HG02678 (cell line): Measurements from ENCODE around the gene TTC19.

Experiments used
- ATAC-seq: cut with Tn5 transposase; IDR thresholded peaks from one replicate; pipeline ENCODE4 v1.9.1; 2021; ENCODE audit warnings: mild to moderate bottlenecking, moderate library complexity; ENCODE audit not compliant: unreplicated experiment

The TTC19 gene

DNA sequence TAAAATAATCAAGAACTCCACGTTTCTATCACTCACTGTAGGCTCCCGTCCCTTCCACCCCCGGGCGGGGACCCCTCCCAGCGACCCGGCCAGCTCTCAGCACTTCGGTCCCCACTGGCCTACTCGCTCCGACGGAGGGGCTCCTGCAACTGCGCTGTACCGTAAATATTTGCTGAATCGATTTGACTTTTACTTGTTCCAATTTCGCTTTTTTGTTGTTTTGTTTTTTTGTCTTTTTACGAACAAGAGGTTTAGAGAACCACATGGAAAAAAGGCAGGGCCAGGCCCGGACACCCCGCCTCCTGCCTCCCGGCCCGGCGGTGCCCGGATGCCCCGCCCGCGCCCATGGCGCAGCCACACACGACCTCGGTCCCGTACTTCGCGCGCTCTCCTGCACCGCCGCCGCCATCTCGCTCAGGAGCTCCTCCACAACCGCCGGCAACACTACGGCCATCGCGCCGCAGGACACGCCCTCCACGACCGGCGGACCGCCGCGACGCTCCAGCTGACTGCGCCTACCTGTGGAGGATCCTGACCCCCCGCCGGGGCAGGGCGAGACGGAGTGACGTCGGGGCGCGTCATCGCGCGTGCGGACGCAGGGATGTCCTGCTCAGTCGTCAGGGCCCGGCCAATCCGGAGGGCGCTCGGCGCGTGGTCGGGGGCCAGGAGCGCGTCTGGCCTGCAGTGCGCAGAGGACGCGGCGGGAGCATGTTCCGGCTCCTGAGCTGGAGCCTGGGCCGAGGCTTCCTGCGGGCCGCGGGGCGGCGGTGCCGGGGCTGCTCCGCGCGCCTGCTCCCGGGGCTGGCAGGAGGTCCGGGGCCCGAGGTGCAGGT is at the start of gene TTC19, which contains the start of gene ZSWIM7:
TSS of gene TTC19 (plus strand) at position 684 of the 833 bp plus-strand sequence. CDS start at position 709, 25 bp downstream.
TSS of gene ZSWIM7 (minus strand) at position 564 of the 833 bp plus-strand sequence. CDS start at position 454, 110 bp downstream.
- peak; percentile 96 for ATAC-seq

DNA sequence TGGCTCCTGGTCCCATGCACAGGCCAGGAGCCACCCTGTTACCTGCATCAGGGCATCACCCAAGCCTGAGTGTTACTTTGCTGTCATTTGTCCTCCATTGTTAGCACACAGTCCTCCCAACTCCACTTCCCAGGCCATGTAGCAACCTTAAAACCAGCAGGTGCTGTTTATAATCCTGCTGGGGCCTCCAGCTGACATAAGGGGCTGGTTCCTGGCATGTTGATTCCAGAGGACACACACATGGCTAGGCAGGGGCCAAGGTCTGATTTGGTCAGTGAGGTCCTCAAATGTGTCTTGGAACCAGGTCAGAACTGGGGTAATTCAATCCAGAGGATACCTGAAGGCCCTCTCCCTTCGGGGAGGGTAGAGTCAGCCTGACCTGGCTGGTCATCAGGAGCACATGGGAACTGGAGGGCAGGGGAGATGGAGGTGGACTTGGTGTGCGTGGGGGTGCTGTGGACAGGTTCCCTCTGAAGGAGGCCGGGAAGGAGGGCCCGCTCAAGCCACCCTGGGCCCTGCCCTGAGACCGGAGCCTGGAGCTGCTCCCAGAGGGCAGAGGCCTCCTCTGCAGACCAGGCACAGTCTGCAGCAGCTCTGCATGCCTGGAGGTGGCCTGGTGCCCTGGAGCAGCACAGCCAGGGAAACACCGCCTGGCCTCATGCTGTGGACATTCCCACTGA is 48.1 kb upstream of the TTC19 start:
- ATAC-seq: no peak

DNA sequence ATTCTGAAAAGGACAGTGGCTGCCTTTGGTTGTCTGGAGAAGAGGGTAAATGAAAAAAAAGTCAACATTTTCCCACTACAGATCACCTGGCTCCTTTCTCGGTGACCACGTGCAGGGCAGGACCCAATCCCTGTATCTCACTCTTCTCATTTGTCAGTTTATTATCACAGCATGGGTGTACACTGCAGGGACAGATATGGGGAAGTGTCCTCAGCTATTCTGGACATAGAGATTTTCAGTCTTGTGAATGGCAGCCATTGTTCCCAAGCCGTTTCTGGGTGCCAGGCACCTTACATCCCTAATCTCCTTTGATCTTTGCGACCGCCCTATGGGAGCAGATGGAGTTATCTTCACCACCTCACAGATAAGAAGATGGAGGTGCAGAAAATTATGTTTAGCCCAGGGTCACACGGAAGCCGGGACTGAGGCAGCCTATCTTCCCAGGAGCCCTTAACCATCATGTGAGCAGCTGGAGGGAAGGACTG is 47.5 kb upstream of the TTC19 start:
- no peak for ATAC-seq

DNA sequence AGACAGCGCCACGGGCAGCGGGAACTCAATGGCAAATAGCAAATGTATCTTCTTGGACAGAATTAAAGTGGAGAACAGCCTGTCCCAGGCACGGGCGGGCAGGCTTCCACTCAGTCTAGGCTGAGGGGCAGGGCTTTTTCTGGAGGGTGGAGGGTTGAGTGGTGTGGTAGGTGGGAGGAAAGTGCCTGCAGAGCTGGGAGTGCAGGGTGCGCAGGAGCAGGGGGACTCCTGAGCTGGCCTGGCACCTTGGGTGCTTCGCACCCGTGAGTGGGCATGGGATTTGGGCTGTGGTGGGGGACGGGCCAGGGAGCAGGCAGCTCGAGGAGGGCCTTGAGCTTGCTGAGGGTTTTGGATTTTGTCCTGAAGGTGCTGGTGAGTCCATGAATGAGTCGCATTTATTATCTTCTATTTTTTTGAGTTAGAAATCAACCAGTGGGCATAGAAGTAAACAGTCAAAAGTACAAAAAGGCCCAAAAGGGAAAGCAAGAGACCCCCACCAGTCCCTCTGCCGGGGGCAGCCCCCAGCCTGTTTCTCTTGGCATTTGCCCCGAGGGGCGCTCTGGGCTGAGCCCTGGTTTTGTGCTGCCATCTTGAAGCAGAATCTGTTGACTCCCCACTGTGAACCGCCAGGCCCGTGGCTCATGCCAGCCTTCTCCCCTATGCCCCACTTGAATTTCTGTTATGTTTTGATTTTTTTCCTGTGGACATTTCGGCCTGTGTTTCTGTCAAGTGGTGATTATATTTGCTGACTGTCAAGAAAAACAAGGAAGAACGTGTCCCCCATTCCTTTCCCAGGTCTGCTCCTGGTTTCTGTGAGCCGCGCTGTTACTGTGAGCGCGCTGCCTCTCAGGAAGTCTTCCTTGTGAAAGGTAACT is 46.5 kb upstream of the TTC19 start:
- ATAC-seq: no peak

DNA sequence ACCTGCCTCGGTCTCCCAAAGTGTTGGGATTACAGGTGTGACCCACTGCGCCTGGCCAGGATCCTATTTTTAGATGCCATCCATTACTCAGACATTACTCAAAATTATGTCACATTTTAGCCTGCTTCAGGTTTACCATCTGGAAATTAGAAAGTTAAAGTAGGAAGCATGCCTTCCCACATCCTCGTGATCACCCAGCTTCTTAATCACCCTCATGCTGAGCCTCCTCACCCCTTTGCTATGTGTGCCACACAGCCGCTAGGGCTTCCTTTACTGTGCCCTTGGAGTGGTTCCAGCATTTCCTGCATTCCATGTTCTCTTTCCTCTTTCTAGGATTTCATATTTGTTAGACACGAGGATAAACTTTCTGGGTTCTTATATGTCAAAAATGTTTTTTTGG is 45.4 kb upstream of the TTC19 start:
- ATAC-seq: no peak

DNA sequence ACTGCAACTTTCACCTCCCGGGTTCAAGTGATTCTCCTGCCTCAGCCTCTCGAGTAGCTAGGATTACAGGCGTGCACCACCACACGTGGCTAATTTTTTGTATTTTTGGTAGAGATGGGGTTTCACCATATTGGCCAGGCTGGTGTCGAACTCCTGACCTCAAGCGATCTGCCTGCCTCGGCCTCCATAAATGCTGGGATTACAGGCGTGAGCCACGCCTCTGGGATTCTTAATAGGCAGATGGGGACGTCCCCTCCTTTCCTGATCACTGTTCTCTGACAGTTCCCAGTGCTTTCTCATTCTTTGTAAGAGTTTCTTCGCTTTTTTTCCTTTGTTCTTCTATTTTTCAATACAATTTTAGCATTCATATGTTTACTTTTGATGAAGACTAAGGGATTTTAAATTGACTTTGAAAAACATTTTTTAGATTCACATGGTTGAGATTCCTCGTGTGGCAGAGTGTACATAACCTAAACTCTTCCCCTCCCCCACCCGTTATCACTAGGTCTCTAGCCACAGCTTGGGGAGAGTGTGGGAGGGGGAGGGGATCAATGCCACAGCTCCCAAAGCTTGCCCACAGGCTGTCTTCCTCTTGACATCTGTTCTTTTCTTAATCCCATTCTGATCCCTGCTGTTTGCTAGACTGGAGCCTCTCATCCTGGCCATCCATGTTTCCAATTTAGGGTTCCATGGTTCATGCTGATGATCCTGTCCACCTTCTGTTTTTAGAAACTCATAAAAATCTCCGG is 43.7 kb upstream of the TTC19 start:
- ATAC-seq: no peak

GRCh38 chr17:15957206-15957605 is 42.4 kb upstream of the TTC19 start:
- no peak for ATAC-seq

GRCh38 chr17:15957608-15958307 is 41.9 kb upstream of the TTC19 start:
- no peak for ATAC-seq

DNA sequence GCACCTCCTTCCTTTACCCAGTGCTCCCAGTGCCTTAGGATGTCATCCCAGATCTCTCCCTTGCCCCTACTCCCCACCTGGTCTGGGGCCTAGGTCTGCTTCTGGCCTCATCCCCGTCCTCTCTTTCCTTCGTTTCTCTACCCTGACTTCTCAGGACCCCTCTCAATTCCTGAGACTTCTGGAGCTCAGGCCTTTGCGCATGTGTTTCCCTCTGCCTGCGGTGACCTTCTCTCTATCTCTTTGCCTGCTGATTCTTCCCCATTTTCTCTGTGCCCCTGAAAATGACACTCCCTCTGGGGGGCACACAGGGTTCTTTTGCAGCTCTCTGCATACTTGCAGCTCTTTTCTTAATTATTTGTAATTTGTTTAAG is 41.2 kb upstream of the TTC19 start:
- no peak for ATAC-seq

GRCh38 chr17:15963670-15964110 is 35.9 kb upstream of the TTC19 start:
- no peak for ATAC-seq

DNA sequence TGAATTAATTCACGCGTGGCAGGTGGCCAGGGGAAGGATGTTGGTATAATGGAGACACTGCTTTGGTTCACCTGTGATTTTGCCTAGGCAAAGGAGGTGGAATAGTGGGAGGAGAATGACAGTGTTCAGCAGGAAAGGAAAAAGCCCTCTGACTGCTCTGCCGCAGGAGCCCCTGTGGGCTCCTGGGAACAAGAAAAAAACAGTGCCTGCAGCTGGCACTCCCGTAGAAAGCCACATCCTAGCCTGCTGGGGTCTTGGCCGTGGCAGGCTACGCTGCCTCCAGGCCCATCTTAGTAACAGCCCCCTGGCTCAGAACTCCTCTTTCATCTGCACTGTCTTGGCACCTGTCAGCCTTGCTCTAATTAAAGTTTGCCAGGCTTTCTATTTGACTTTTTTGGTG is 34.1 kb upstream of the TTC19 start:
- no peak for ATAC-seq

GRCh38 chr17:15966183-15966878 is 33.3 kb upstream of the TTC19 start:
- ATAC-seq: no peak

DNA sequence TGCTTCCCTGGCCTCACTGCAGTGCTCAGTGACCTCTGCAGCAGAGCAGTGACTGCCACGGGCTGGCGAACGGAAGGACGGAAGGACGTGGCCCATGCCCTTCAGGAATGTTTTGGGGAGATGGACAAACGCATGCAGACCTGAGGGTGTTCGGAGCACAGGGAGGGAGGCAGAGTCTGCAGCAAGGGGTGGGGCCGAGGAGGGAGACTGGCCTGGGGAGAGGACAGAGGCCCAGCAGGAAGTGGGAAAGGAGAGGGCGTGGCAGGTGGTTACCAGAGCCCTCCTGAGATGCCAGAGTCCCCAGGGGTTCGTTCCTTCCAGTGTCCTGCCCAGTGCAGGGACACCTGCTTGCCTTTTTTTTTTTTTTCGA is 32.8 kb upstream of the TTC19 start:
- no peak for ATAC-seq

- no peak for ATAC-seq
Observed at GRCh38 chr17:15967706-15968399, 31.8 kb upstream of the TTC19 start.

DNA sequence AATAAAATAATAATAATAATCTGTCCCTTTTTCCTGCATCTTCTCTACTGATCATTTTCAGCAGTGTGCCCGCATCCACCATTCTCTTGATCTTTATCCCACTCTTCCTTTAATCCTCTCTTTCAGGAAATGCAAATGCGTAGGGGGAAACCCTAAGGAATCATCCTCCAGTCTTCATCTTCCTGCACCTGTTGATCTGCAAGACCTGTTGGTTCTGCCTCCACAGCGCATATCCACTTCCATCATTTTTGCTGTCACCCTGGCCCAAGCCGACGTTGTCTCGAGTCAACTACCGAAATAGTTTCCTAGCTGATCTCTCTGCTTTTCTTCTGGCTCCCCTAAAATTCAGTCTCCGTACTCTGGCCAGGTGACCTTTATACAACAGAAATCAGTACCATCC is 30.2 kb upstream of the TTC19 start:
- ATAC-seq: no peak

GRCh38 chr17:15970500-15970899 is 29.1 kb upstream of the TTC19 start:
- no peak for ATAC-seq

DNA sequence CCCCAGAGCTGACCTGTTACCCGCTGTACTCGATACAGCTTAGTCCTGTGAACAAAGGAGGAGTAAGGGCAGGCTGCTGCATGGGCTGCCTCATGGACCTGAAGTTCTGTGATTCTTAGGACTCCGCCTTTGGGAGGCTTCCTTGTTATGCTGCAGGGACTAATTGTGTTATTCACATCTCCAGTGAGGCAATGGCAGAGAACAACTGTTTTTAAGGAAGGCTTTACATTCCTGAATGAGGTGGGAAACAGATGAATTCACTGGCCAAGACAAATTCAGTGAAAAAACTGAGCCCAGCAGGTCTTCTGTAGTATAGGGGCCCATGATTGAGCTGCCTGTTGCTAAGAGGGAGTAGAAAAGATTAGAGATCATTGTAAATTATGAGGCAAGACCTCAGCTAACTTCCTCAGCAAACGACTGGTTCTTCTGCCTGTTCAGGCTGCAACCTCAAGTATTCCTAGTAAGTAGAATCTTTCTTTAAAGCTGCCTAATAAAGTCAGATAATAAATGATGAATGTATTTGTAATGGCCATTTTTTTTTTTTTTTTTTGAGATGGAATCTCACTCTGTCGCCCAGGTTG is 28.4 kb upstream of the TTC19 start:
- no peak for ATAC-seq

- ATAC-seq: no peak
Observed at GRCh38 chr17:15971882-15972281, 27.7 kb upstream of the TTC19 start.
